ENCODE data around the gene MAN1C1.

MAN1C1 gene

DNA sequence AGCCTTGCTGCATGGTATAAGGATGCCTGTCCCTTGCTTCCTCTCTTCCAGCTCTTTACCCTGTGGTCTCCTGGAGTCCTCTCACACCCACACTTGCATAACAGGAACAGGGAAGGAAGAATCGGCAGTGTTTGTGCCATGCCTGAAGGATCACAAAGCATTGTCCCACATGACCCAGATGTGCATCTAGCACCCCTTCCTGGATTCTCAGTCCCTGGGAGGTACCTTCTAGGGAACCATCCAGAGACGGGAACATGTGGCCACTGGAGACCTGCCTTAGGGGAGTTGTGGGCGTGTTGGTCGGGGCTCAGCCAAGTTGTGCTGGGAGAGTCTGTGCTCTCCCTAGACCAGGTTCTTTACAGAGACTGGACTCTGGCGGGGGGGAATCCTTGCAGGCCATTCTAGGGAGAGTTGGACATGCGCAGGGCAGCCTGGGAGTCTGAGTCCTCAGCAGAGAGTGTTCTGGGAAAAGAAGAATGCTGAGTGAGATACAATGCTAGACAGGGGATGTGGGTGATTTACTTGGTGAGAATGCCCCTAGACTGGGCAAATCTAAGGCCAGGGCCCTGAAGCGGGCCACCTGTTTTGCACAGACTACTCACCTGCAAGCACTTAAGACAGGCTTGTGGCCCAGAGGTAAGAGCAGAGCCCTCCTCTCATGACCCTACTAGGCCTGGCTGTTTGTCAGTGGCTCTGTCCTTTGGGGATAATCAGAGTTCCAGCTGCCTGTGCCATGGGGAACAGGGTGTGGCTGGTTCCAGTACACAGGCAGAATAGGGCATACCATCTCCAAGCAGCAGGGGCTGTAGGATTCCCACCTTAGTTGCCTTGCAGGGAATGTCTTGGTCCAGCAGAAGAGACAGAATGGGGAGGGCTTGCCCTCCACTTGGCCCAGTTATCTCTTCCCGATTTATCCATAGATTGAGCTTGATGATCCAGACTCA lies 89.8 kb downstream of the MAN1C1 start:
- Histone ChIP-seq H2BK15ac (ENCODE audit: low read length) (no peak overlapping the region), H3K23ac (ENCODE audit: low read depth, low read length, poor library complexity) (no peak overlapping the region), H3K4me3 (ENCODE audit: low read length in 2 of 2) (no peak overlapping the region), H4K8ac (ENCODE audit: low read depth, low read length) (no peak overlapping the region), H2AK5ac (ENCODE audit: low read depth, low read length) (no peak overlapping the region), H3K4me2 (ENCODE audit: insufficient read depth, low read length, poor library complexity, severe bottlenecking) (no peak overlapping the region), H3K4me1 (ENCODE audit: control insufficient read depth in 2 of 2, insufficient read depth in 1 of 2, low read depth in 1 of 2, low read length in 2 of 2) (peaks cover 31 to 34% of the 10 kb centered on the region in 2 donors), H3K18ac (ENCODE audit: low read length) (peak overlapping the region; percentile 5), H4K91ac (ENCODE audit: low read depth, low read length, poor library complexity) (no peak overlapping the region), H3K9me3 (replicated peaks in 1 of 2; ENCODE audit: control insufficient read depth in 2 of 2, insufficient read depth in 1 of 2, low read depth in 1 of 2, low read length in 2 of 2) (no peaks in the 10 kb centered on the region), H3K27me3 (ENCODE audit: control insufficient read depth in 3 of 3, insufficient read depth in 3 of 3, low read depth in 1 of 3, low read length in 3 of 3) (peaks cover 0 to 1% (median 0%) of the 10 kb centered on the region in 3 experiments), H3K14ac (ENCODE audit: low read length) (no peak overlapping the region), H2BK12ac (ENCODE audit: low read length) (no peak overlapping the region), H3K79me1 (ENCODE audit: low read depth, low read length) (no peaks in the 10 kb centered on the region), H3K27ac (replicated peaks; ENCODE audit: low read length) (no peak overlapping the region), H3K36me3 (replicated peaks in 1 of 2; ENCODE audit: control insufficient read depth in 2 of 2, insufficient read depth in 2 of 2, low read length in 2 of 2) (no peaks in the 10 kb centered on the region), H3K4ac (ENCODE audit: low read length) (no peak overlapping the region), H2AFZ (ENCODE audit: low read length) (no peak overlapping the region), H2BK120ac (ENCODE audit: low read depth, low read length) (no peak overlapping the region), H3K9ac (ENCODE audit: low read depth, low read length, poor library complexity) (no peak overlapping the region), H2BK5ac (ENCODE audit: low read length) (no peak overlapping the region)
- DNase-seq (ENCODE audit: low spot score) = no peak
- no CpG with 5 or more reads among the region's 8 CpGs for WGBS, 2 donors (ENCODE audit: extremely low coverage in 2 of 2, insufficient read length in 2 of 2, insufficient replicate concordance in 1 of 2)

DNA sequence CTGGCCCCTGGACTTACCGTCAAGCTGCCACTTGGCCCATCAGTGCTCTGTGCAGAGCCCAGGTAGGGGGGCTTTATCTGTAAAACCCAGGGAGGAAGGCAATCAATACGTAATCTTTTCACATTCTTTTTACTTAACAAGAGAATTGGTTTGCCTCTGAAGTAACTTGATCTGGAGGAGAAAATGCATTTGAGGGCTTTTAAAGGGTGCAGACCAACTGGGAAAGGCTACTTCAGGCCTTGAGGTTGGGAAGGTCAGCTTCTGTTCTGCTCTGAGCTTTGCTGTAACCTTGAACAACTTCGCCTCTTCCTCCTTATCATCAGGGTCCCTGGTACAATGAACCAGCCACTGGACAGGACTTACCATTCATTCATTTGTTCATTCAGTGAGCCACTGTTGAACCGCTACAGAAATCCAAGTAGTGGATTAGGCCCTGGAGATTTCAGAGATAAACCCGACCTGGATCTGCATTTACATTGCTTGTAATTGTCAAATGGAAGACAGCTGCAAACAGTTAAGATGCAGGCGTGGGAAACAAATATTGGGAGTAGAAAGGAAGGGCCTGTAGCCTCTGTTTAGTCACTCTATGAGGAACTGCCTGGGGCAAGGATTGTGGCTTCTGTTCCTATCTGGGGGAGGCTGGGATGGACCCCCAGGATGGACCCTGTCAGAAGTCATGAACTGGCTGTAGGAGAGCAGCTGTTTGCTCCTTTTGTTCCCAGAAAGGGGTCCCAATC lies 90.9 kb downstream of the MAN1C1 start:
- Histone ChIP-seq H3K9me3 (replicated peaks in 1 of 2; ENCODE audit: control insufficient read depth in 2 of 2, insufficient read depth in 1 of 2, low read depth in 1 of 2, low read length in 2 of 2) (no peaks in the 10 kb centered on the region), H3K79me1 (ENCODE audit: low read depth, low read length) (no peaks in the 10 kb centered on the region), H3K4me2 (ENCODE audit: insufficient read depth, low read length, poor library complexity, severe bottlenecking) (no peak overlapping the region), H3K4ac (ENCODE audit: low read length) (no peak overlapping the region), H2BK12ac (ENCODE audit: low read length) (no peak overlapping the region), H3K23ac (ENCODE audit: low read depth, low read length, poor library complexity) (no peak overlapping the region), H3K27ac (replicated peaks; ENCODE audit: low read length) (peak overlapping the region; percentile 14), H2BK120ac (ENCODE audit: low read depth, low read length) (no peak overlapping the region), H2AFZ (ENCODE audit: low read length) (no peak overlapping the region), H3K9ac (ENCODE audit: low read depth, low read length, poor library complexity) (no peak overlapping the region), H3K4me1 (ENCODE audit: control insufficient read depth in 2 of 2, insufficient read depth in 1 of 2, low read depth in 1 of 2, low read length in 2 of 2) (peaks cover 27 to 30% of the 10 kb centered on the region in 2 donors), H3K14ac (ENCODE audit: low read length) (no peak overlapping the region), H2BK5ac (ENCODE audit: low read length) (no peak overlapping the region), H4K91ac (ENCODE audit: low read depth, low read length, poor library complexity) (no peak overlapping the region), H4K8ac (ENCODE audit: low read depth, low read length) (no peak overlapping the region), H3K27me3 (ENCODE audit: control insufficient read depth in 3 of 3, insufficient read depth in 3 of 3, low read depth in 1 of 3, low read length in 3 of 3) (peaks cover 0 to 1% (median 0%) of the 10 kb centered on the region in 3 experiments), H3K18ac (ENCODE audit: low read length) (peak overlapping the region; percentile 3), H2AK5ac (ENCODE audit: low read depth, low read length) (no peak overlapping the region), H2BK15ac (ENCODE audit: low read length) (no peak overlapping the region), H3K36me3 (replicated peaks in 1 of 2; ENCODE audit: control insufficient read depth in 2 of 2, insufficient read depth in 2 of 2, low read length in 2 of 2) (no peaks in the 10 kb centered on the region), H3K4me3 (ENCODE audit: low read length in 2 of 2) (no peak overlapping the region)
- no CpG with 5 or more reads among the region's 6 CpGs for WGBS, 2 donors (ENCODE audit: extremely low coverage in 2 of 2, insufficient read length in 2 of 2, insufficient replicate concordance in 1 of 2)
- no peak for DNase-seq (ENCODE audit: low spot score)

DNA sequence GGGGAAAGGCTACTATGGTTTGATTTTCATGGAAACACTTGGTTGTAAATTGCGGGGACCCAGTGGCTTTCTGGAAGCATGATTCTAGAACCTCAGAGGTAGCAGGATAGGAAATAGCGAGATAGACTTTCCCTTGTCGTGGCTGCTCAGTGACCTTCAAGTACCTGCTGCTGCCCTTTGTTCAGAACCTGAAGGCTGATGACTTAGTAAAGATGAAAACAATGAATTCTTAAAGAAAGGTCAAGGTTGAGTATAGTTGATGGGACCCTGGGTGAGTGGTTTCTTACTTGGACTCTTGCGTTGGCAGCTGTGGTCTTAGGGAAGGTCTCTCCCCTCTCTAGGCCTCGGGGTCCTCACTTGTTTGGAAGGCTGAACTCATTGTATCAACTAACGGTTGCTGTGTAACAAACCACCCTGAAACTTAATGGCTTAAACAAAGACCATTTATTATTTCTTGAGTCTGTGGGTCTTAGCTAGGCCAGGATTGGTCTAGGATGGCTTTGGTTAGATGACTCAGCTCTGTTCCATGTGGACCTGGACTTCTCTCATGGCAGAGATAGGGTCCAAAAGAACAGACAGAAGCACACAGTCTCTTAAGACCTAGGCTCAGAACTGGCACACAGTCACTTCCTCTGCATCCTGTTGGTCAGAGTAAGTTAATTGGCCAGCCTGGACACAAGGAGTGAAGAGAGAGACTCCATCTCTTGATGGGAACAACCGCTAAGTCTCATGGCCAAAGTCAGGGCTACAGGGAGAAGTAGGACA lies 94.2 kb downstream of the MAN1C1 start:
- peaks cover 17 to 20% of the 10 kb centered on the region in 2 donors for H3K4me1 ChIP-seq (ENCODE audit: control insufficient read depth in 2 of 2, insufficient read depth in 1 of 2, low read depth in 1 of 2, low read length in 2 of 2)

More for the DNA sequence above, 94.2 kb downstream of the MAN1C1 start:
- Histone ChIP-seq H3K27me3 (ENCODE audit: control insufficient read depth in 3 of 3, insufficient read depth in 3 of 3, low read depth in 1 of 3, low read length in 3 of 3) (peaks cover 0 to 1% (median 0%) of the 10 kb centered on the region in 3 experiments), H2AK5ac (ENCODE audit: low read depth, low read length) (no peak overlapping the region), H3K4ac (ENCODE audit: low read length) (no peak overlapping the region), H3K23ac (ENCODE audit: low read depth, low read length, poor library complexity) (no peak overlapping the region), H2BK12ac (ENCODE audit: low read length) (no peak overlapping the region), H2BK5ac (ENCODE audit: low read length) (no peak overlapping the region), H4K91ac (ENCODE audit: low read depth, low read length, poor library complexity) (no peak overlapping the region), H2BK120ac (ENCODE audit: low read depth, low read length) (no peak overlapping the region), H3K14ac (ENCODE audit: low read length) (no peak overlapping the region), H3K27ac (replicated peaks; ENCODE audit: low read length) (no peak overlapping the region), H3K36me3 (replicated peaks in 1 of 2; ENCODE audit: control insufficient read depth in 2 of 2, insufficient read depth in 2 of 2, low read length in 2 of 2) (no peaks in the 10 kb centered on the region), H3K9me3 (replicated peaks in 1 of 2; ENCODE audit: control insufficient read depth in 2 of 2, insufficient read depth in 1 of 2, low read depth in 1 of 2, low read length in 2 of 2) (no peaks in the 10 kb centered on the region), H3K18ac (ENCODE audit: low read length) (no peak overlapping the region), H3K4me2 (ENCODE audit: insufficient read depth, low read length, poor library complexity, severe bottlenecking) (no peak overlapping the region), H3K9ac (ENCODE audit: low read depth, low read length, poor library complexity) (no peak overlapping the region), H3K79me1 (ENCODE audit: low read depth, low read length) (no peaks in the 10 kb centered on the region), H3K4me3 (ENCODE audit: low read length in 2 of 2) (no peak overlapping the region), H4K8ac (ENCODE audit: low read depth, low read length) (no peak overlapping the region), H2BK15ac (ENCODE audit: low read length) (no peak overlapping the region), H2AFZ (ENCODE audit: low read length) (no peak overlapping the region)
- WGBS, 2 donors (ENCODE audit: extremely low coverage in 2 of 2, insufficient read length in 2 of 2, insufficient replicate concordance in 1 of 2) = no CpG with 5 or more reads among the region's 7 CpGs
- no peak for DNase-seq (ENCODE audit: low spot score)
